DND-41 (cell line): ENCODE data around the gene SRCAP.

ENCODE experiments used
- EZH2 ChIP-seq: IDR thresholded peaks from 3 replicates; pipeline ENCODE4 v1.6.1; 2012; ENCODE audit warnings: borderline replicate concordance, low read depth, mild to moderate bottlenecking, moderate library complexity, low read length, inconsistent platforms; ENCODE audit not compliant: severe bottlenecking
- TF ChIP-seq, protein P1 (sequence below): IDR thresholded peaks from 2 replicates; pipeline ENCODE4 v1.5.1; 2012; ENCODE audit warnings: borderline replicate concordance, low read length, moderate library complexity, mild to moderate bottlenecking; ENCODE audit not compliant: poor library complexity, severe bottlenecking; ENCODE audit errors: extremely low read depth

DNA sequence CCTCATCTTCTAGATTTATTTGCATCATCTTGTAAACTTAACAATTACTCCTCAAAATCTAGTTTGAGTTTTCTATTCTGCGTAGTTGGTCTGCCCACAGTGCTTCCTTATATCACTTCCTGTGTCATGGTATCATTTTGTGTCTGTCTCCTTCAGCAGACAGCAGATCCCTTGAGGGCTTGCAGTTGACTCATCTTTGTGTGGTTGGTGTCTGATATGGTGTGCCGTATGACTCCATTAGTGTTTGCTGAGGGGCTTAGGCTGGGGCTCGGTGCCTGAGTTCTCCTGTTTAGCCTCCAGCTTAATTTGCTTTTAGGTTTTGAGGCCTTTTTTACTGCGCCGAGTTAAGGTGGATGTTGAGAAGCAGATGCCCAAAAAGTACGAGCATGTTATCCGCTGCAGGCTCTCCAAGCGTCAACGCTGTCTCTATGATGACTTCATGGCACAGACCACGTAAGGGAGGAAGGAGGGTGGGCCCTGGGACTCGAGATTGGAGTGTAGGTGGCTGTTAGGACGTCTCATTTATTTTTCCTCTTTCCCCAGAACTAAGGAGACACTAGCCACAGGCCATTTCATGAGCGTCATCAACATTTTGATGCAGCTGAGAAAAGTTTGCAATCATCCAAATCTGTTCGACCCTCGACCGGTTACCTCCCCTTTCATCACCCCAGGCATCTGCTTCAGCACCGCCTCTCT is 16.9 kb downstream of the SRCAP start:
- TF ChIP-seq, protein P1, sequence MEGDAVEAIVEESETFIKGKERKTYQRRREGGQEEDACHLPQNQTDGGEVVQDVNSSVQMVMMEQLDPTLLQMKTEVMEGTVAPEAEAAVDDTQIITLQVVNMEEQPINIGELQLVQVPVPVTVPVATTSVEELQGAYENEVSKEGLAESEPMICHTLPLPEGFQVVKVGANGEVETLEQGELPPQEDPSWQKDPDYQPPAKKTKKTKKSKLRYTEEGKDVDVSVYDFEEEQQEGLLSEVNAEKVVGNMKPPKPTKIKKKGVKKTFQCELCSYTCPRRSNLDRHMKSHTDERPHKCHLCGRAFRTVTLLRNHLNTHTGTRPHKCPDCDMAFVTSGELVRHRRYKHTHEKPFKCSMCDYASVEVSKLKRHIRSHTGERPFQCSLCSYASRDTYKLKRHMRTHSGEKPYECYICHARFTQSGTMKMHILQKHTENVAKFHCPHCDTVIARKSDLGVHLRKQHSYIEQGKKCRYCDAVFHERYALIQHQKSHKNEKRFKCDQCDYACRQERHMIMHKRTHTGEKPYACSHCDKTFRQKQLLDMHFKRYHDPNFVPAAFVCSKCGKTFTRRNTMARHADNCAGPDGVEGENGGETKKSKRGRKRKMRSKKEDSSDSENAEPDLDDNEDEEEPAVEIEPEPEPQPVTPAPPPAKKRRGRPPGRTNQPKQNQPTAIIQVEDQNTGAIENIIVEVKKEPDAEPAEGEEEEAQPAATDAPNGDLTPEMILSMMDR: no peak
- no peak for TF ChIP-seq EZH2
